ENCODE measurements around the gene NCK1.
"Not testable (repeated sequence)": the region's sequence is repeated elsewhere in the genome, so short reads cannot be mapped to it uniquely, and the experiment has no call there.

The NCK1 gene

GRCh38 chr3:136950623-136951022 is 88.6 kb downstream of the NCK1 start:
- DNase-seq: no peak

- no peak for DNase-seq
These were observed 90.3 kb downstream of the NCK1 start for GRCh38 chr3:136952292-136952691.

DNA sequence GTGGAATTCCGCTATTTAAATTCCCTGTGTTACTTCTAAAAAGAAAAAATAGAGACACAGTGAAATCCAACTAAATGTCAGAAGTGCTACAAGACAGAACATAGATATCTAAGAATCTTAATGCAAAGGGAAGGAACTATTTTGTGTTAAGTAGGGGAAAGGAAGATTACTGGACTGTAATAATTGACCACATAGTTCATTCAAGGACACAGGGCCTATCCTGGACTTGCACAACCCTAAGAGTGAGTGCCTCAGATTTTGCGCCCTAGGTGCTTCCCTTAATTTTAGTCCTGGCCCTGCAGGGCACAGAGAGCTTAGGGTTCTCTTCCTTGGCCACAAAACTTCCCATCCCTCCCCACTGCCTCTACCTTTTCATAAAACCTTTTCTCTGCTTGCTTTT is 92.2 kb downstream of the NCK1 start:
- no peak for DNase-seq

DNA sequence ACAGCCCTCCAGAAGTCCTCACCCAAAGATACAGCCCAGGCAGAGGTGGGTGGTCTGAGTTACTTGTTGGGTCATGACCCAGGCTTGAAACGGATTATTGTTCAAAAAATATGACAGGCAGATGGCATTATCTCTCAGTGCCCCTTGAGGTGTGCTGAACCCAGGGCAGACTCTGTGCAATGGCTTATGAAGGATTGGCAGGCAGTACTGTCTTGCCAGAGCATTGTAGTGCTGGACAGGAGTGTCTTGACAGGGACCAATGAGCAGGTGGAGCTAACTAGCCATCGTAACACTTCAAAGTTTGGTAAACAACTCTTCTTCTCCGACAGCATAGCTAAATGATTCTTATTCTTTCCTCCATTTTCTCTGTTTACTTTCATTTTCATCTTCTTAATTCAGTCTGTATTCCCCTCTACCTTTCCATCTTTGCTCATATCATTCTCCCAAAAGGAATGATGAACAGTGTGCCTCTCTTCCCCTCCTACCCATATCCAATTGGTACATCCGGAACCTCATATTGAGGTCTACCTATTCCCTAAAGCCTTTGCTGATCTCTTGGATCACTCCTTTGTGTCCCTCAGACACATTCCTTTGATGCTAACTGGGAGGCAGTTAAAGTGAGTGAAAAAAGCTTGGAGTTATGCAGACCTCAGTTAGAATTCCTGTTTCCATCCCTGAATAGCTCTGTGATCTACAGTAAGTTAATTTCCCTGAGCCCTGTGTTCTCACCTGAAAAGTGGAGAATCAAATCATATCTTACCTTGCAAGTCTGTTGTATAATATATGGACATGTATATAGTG is 93.2 kb downstream of the NCK1 start:
- no peak for DNase-seq

DNA sequence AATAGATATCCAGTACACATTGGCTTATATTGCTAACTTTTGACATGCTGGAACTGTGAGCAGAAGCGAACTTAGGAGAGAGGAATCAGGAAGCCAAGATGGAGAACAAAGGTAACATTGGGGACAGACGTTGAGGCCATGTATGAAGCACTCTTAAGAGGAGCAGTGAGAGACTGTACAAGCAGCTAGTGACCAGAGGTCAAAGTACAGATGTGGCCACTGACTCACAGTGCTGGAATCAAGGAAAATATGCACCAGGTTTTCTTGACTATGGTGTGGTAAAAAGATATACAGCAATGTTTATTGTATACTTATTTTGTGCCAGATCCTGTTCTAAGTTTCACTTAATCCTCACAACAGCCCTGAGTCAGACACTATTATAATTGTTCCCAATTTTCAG is 93.8 kb downstream of the NCK1 start:
- DNase-seq: no peak

- DNase-seq: no peak
These were observed 95.0 kb downstream of the NCK1 start for GRCh38 chr3:136956971-136957370.

GRCh38 chr3:136957751-136958288 is 95.8 kb downstream of the NCK1 start, which contains the start of gene IL20RB:
TSS of gene IL20RB (plus strand) at chr3:136957983. CDS start at chr3:136958114, 131 bp downstream.
- DNase-seq: no peak

GRCh38 chr3:136958939-136959338 is 96.9 kb downstream of the NCK1 start:
- DNase-seq: no peak

DNA sequence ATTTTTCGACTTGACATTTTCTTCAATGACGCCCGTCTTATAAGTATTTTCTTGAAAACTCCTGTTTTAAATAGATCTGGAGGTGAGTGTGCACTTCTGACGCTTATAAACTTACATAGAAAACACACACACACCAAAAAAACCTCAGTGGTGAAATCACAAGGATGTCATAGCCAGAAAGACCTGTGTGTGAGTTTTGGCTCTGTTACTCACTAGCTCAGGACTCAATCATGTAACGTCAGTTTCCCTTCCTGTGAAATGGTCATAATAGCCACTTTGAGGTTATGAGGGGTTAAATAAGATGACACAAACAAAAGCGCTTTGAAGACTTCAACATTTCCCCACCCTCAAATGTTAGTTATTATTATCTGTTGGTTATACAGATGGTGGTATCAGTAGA is 97.6 kb downstream of the NCK1 start:
- no peak for DNase-seq

DNA sequence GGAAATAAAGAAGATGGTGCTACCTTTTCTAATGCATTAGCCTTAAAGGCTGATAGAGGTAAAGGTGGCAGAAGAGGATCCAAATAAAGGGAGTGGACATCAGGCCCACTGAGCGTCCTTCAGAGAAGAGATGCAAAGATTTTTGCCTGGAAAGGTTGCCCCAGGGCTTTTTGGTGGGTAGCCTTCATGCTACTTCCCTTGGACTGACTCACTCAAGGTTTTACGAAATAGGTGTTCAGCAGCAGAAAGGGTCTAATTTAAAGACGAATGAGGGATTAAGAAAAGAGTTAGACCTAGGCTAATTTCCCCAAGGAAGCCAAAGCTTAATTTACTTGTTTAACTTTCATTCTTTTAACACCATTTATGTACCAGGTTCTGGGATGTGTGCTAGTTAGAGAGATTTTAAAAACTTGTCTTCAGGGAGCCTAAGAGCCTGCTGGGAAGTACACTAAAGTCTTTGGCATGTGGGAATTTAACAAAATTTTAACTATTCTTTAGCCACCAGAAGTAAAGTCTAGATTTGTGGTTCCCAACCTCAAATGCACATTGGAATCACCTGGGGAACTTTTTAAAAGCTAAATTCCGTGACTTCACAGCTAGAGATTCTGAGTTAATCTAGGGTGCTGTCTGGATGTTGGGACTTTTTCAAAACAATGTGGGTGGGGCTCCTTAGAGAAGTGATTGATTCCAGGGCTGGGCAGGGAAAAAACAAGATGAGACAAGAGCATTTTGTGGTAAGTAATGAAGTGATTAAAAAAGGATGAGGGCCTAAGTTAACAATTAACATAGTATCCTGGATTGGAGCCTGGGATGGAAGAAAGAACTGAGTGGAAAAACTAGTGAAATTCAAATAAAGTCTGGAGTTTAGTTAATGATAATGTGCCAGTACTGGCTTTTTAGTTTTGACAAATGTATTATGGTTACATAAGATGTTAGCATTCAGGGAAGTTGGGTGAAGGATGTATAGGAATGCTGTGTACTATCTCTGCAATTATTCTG is 99.1 kb downstream of the NCK1 start:
- no peak for DNase-seq

DNA sequence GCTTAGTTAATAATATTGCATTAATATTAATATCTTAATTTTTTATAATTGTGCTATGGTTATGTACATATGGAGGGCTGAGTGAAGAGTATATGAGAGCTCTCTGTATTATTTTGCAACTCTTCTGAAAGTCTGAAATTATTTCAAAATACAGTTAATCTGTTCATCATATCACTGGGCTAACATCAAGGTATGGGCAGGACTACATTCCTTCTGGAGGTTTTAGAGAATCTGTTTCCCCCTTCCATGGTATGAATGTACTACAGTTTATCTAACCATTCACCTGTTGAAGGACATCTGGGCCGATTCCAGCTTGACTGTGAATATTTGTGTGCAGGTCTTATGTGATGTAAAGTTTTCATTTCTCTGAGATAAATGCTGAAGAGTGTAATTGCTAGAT is 100.9 kb downstream of the NCK1 start:
- DNase-seq: no peak

GRCh38 chr3:136969539-136969938 is 107.5 kb downstream of the NCK1 start:
- not testable (repeated sequence) for DNase-seq

DNA sequence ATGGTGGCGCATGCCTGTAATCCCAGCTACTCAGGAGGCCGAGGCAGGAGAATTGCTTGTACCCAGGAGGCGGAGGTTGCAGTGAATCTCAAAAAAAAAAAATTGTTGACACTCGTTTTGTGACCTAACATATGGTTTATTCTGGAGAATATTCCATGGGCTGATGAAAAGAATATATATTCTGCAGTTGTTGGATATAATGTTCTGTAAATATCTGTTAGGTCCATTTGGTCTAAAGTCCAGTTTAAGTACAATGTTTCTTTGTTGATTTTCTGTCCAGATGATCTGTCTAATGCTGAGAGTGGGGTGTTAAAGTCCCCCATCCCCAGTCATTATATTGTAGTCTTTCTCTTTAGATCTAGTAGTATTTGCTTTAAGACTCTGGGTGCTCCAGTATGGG is 111.3 kb downstream of the NCK1 start:
- no peak for DNase-seq

DNA sequence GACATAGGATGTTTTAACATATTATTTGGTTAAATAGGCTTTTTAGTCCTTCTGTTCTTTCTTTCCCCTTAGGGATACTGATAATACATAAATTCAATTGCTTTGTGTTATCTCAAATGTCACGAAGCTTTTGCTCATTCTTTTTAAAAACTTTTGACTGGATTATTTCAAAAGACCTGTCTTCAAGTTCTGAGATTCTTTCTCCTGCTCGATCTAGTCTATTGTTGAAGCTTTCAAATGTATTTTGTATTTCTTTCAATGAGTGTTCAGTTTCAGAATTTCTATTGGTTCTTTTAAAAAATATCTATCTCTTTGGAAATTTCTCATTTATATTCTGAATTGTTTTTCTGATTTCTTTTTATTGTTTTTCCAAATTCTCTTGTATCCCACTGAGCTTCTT is 112.7 kb downstream of the NCK1 start:
- DNase-seq: no peak

DNA sequence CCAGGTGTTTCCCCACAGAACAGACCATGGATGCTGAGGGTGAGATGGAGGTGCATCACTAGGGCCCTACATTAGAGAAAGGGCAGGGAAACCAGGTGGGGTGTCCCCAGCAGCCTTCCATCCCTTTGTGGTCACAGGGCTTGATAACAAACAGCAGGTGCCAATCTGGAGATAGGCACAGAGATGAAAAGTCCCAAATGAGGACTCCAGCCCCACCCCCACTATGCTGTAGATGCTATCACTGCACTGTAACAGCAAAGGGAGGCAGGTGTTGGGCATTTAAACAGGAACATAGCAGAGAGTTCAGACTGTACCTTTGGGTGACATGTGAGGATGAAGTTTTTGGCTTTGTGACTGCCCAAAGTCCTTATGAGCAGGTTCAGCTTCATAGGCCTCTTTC is 117.2 kb downstream of the NCK1 start:
- DNase-seq: no peak

- no peak for DNase-seq
These were observed 117.7 kb downstream of the NCK1 start for GRCh38 chr3:136979684-136980083.

- no peak for DNase-seq
These were observed 120.0 kb downstream of the NCK1 start for GRCh38 chr3:136982033-136982432.

DNA sequence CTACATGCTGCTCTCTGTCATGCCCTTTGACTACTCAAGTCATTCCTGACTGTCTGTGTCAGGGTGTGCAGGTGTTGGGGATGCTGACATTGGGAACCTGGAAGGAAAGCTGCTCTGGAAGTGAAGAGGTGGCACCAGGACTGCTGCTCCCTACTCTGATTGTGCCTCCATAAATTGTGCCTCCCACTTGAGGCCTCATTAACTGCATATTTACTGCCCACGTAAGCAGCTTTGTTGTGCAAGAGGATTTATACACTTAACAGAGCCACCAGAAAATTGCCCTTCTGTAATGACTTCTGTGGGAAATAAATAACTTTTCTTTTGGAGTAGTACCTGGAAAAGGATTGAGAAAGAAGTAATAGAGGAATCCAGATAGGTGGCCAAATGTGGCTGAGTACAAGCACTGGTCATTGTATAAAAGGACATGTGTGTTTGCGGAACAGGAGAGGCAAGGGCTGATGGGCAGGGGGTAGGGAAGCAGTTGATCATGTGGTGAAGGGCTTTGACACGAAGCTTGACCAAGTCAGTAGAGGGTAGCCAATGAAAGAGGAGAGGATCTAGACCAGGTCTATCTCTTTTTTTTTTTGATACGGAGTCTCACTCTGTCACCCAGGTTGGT is 120.6 kb downstream of the NCK1 start:
- DNase-seq: no peak

- no peak for DNase-seq
These were observed 122.8 kb downstream of the NCK1 start for GRCh38 chr3:136984837-136985236.

DNA sequence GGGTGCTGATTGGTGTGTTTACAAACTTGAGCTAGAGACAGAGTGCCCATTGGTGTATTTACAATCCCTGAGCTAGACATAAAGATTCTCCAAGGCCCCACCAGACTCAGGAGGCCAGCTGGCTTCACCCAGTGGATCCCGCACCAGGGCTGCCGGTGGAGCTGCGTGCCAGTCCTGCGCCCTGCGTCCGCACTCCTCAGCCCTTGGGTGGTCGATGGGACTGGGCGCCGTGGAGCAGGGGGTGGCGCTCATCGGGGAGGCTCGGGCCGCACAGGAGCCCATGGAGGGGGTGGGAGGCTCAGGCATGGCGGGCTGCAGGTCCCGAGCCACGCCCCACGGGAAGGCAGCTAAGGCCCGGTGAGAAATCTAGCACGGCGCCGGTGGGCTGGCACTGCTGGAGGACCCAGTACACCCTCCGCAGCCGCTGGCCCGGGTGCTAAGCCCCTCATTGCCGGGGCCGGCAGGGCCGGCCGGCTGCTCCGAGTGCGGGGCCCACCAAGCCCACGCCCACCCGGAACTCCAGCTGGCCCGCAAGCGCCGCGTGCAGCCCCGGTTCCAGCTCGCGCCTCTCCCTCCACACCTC is 125.5 kb downstream of the NCK1 start:
- DNase-seq: not testable (repeated sequence)

DNA sequence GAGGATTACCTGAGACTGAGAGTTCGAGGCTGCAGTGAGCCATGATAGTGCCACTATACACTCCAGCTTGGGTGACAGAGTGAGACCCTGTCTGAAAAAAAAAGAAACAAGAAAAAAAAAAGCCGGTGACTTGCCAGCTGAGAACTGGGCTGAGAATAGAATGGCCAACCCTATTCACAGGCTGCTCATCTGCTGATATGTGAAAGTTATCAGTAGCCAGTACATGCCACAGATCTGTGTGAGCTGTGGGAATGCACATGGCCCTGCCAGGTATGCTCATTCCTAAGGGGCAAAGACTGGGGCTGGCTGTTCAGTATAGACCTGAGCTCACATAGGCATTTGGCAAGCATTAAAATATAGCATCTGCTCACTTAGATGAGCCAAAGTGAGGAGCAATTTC is 126.6 kb downstream of the NCK1 start:
- DNase-seq: no peak

GRCh38 chr3:136989781-136990524 is 127.9 kb downstream of the NCK1 start:
- DNase-seq: no peak

Measured in activated effector memory CD4-positive, alpha-beta T cell treated with anti-CD3 and anti-CD28 coated beads, Interleukin-2, amount 50 U/mL, for 16 hours (primary cell).